Measurements from ENCODE around the gene STON1. TPM values are rescaled to one million over a fixed set of nuclear protein-coding genes. Genes with fewer than 3 reads are reported as not detected.

Gene STON1
- polyA plus RNA-seq, 2 of the 4 experiments (the other 2 are of a cell fraction): 0.88 to 1.0 TPM

GRCh38 chr2:48541666-48542389 is 11.9 kb downstream of the STON1 start:
- 83% methylated on average over 7 of the region's 7 CpGs for WGBS (ENCODE audit: missing lambda C conversion rate)

GRCh38 chr2:48543895-48544294 is 13.9 kb downstream of the STON1 start:
- ChIA-PET CTCF (interaction anchor here (0.8 to 1.2 kb wide), 3 partner anchors 10 to 25 kb away, joined by 3 to 5 read pairs (median 4); partner anchors contain the start of gene STON1), POLR2A (interaction anchor here (0.7 kb wide), 1 partner anchor 9 kb away, joined by 3 read pairs; no protein-coding TSS in a partner anchor)
- no peak overlapping the region for H3K4me3 ChIP-seq
- H3K27ac ChIP-seq: no peak overlapping the region
- WGBS (ENCODE audit: missing lambda C conversion rate): 40% methylated on average over 1 of the region's 1 CpG
- DNase-seq (ENCODE audit: low read depth in 1 of 2, low spot score in 1 of 2): no peak
- ATAC-seq: no peak
- FAIRE-seq: no peak
- TF ChIP-seq ESRRA (IDR thresholded peaks at IDR 0.05; ENCODE audit: borderline replicate concordance, low read length) (no peak), ATOH8 (CRISPR knock-in tag; IDR thresholded peaks at IDR 0.05; ENCODE audit: low read depth) (no peak), GATA3 (IDR thresholded peaks at IDR 0.05; ENCODE audit: borderline replicate concordance) (no peak), FOSB (CRISPR knock-in tag; IDR thresholded peaks at IDR 0.05) (no peak), BCL3 (IDR thresholded peaks at IDR 0.05) (no peak), FOSL2 (IDR thresholded peaks at IDR 0.05) (no peak), FOSL2 (CRISPR knock-in tag; IDR thresholded peaks at IDR 0.05) (no peak)
- no peak overlapping the region for H3K4me2 ChIP-seq
- H3K9me3 ChIP-seq: no peaks in the 10 kb centered on the region
- no peaks in the 10 kb centered on the region for H3K4me1 ChIP-seq

More at GRCh38 chr2:48541666-48542389, 11.9 kb downstream of the STON1 start:
- Histone ChIP-seq H3K9me3 (no peaks in the 10 kb centered on the region), H3K4me2 (no peak overlapping the region), H3K4me3 (no peak overlapping the region), H3K4me1 (no peaks in the 10 kb centered on the region), H3K27ac (no peak overlapping the region)
- ATAC-seq (no peak), FAIRE-seq (no peak), DNase-seq (ENCODE audit: low read depth in 1 of 2, low spot score in 1 of 2) (no peak)
- CTCF ChIA-PET: interaction anchor here (0.8 to 1.1 kb wide), 2 partner anchors 31 to 71 kb away, joined by 3 read pairs; no protein-coding TSS in a partner anchor
- no peak for TF ChIP-seq EP300 (IDR thresholded peaks at IDR 0.05)
- TF ChIP-seq CHD4 (IDR thresholded peaks at IDR 0.05; ENCODE audit: borderline replicate concordance): no peak
- no peak for TF ChIP-seq EHF (CRISPR knock-in tag; IDR thresholded peaks at IDR 0.05)
- no peak for TF ChIP-seq MAFK (IDR thresholded peaks at IDR 0.05; ENCODE audit: partially characterized antibody)
- no peak for TF ChIP-seq FOSB (CRISPR knock-in tag; IDR thresholded peaks at IDR 0.05)
- TF ChIP-seq HOXA7 (CRISPR knock-in tag; IDR thresholded peaks at IDR 0.05): no peak
- no peak for TF ChIP-seq ATOH8 (CRISPR knock-in tag; IDR thresholded peaks at IDR 0.05; ENCODE audit: low read depth)
- no peak for TF ChIP-seq ZC3H11A (IDR thresholded peaks at IDR 0.05)
- no peak for TF ChIP-seq HEYL (CRISPR knock-in tag; IDR thresholded peaks at IDR 0.05)
- TF ChIP-seq TFCP2L1 (CRISPR knock-in tag; IDR thresholded peaks at IDR 0.05): no peak
- TF ChIP-seq BCL3 (IDR thresholded peaks at IDR 0.05): no peak
- no peak for TF ChIP-seq GATA3 (IDR thresholded peaks at IDR 0.05; ENCODE audit: borderline replicate concordance)
- no peak for TF ChIP-seq FOSL2 (IDR thresholded peaks at IDR 0.05)
- no peak for TF ChIP-seq FOSL2 (CRISPR knock-in tag; IDR thresholded peaks at IDR 0.05)
- TF ChIP-seq BHLHE40 (IDR thresholded peaks at IDR 0.05; ENCODE audit: low read depth, low read length): no peak
- POLR2A ChIA-PET: no interaction called here

- Histone ChIP-seq H3K4me3 (no peak overlapping the region), H3K27ac (no peak overlapping the region), H3K9me3 (no peaks in the 10 kb centered on the region), H3K4me1 (no peaks in the 10 kb centered on the region), H3K4me2 (no peak overlapping the region)
- ATAC-seq (peak in 1 of 2 experiments; percentile 55; a peak in 3 of 6 replicates), FAIRE-seq (no peak), DNase-seq (ENCODE audit: low read depth in 1 of 2, low spot score in 1 of 2) (no peak)
- POLR2A ChIA-PET: no interaction called here
- TF ChIP-seq USF2 (IDR thresholded peaks at IDR 0.05): no peak
- no peak for TF ChIP-seq HOXA7 (CRISPR knock-in tag; IDR thresholded peaks at IDR 0.05)
- no peak for TF ChIP-seq ZC3H11A (IDR thresholded peaks at IDR 0.05)
- TF ChIP-seq RARB (CRISPR knock-in tag; IDR thresholded peaks at IDR 0.05): no peak
- TF ChIP-seq E2F6 (IDR thresholded peaks at IDR 0.05; ENCODE audit: borderline replicate concordance, low read depth): no peak
- no peak for TF ChIP-seq FOSL2 (IDR thresholded peaks at IDR 0.05)
- TF ChIP-seq FOSL2 (CRISPR knock-in tag; IDR thresholded peaks at IDR 0.05): no peak
- no peak for TF ChIP-seq GATA3 (IDR thresholded peaks at IDR 0.05; ENCODE audit: borderline replicate concordance)
- TF ChIP-seq ESRRA (IDR thresholded peaks at IDR 0.05; ENCODE audit: borderline replicate concordance, low read length): no peak
- TF ChIP-seq TFCP2L1 (CRISPR knock-in tag; IDR thresholded peaks at IDR 0.05): no peak
- CTCF ChIA-PET: interaction anchor here (1.0 to 1.9 kb wide), 2 partner anchors 10 to 43 kb away, joined by 3 to 7 read pairs; no protein-coding TSS in a partner anchor
- 80% methylated on average over 10 of the region's 10 CpGs for WGBS (ENCODE audit: missing lambda C conversion rate)
These were observed 15.3 kb downstream of the STON1 start for GRCh38 chr2:48545244-48545643.
